Brain microvascular endothelial cell (primary cell): ENCODE results near the gene MPC1L.

Experiments
- DNase-seq: peaks from one replicate; pipeline ENCODE4 v3.0.0-alpha.2; 2020
- H3K27ac ChIP-seq: fragments of 250-450 bp; sonication (Bioruptor Pico); 2 replicates; pipeline ENCODE4 v1.5.1; 2020; ENCODE audit warnings: mild to moderate bottlenecking, moderate library complexity
- H3K27me3 ChIP-seq: fragments of 250-450 bp; sonication (Bioruptor Pico); replicated peaks from 2 replicates; pipeline ENCODE4 v1.5.1; 2020; ENCODE audit warnings: mild to moderate bottlenecking
- H3K36me3 ChIP-seq: fragments of 250-450 bp; sonication (Bioruptor Pico); replicated peaks from 2 replicates; pipeline ENCODE4 v1.5.1; 2020; ENCODE audit warnings: mild to moderate bottlenecking
- H3K4me3 ChIP-seq: 2 replicates; pipeline ENCODE4 v1.5.1; 2011; ENCODE audit warnings: low read depth, mild to moderate bottlenecking, control low read depth, low read length, moderate library complexity
- in situ Hi-C: cut with HindIII; loops from 2 replicates; pipeline ENCODE4 v1.10.0; 2017; ENCODE audit warnings: low sequenced_read_pairs, low pct_ligation_motif_present
- TF ChIP-seq, protein P1 (sequence below): IDR thresholded peaks from 2 replicates; pipeline ENCODE4 v1.5.1; 2011; ENCODE audit warnings: low read depth, mild to moderate bottlenecking, moderate library complexity, low read length, control low read depth, inconsistent platforms; ENCODE audit errors: missing control alignments

The MPC1L gene

DNA sequence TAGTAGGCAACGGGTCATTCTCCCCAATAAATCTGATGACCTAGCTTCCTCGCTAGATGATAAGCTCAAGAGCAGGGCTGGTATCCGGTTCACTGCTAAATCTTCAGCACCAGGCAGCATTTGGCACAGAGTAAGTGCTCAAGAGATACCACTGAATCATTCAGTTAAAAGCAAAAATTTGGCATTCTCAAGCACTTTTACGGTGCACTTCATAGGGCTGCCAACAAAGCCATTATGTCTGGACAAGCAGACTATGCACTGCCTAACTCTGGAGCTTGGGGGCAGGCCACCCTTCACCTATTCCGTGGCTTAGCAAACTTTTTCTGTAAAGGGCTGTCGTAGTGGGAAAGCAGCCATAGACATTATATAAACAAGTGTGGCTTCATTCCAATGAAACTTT, 47.9 kb downstream of the MPC1L start:
- Histone ChIP-seq H3K27me3 (no peaks in the 10 kb centered on the region), H3K27ac (no peak overlapping the region), H3K4me3 (no peak overlapping the region), H3K36me3 (peaks cover 28% of the 10 kb centered on the region)
- TF ChIP-seq, protein P1, sequence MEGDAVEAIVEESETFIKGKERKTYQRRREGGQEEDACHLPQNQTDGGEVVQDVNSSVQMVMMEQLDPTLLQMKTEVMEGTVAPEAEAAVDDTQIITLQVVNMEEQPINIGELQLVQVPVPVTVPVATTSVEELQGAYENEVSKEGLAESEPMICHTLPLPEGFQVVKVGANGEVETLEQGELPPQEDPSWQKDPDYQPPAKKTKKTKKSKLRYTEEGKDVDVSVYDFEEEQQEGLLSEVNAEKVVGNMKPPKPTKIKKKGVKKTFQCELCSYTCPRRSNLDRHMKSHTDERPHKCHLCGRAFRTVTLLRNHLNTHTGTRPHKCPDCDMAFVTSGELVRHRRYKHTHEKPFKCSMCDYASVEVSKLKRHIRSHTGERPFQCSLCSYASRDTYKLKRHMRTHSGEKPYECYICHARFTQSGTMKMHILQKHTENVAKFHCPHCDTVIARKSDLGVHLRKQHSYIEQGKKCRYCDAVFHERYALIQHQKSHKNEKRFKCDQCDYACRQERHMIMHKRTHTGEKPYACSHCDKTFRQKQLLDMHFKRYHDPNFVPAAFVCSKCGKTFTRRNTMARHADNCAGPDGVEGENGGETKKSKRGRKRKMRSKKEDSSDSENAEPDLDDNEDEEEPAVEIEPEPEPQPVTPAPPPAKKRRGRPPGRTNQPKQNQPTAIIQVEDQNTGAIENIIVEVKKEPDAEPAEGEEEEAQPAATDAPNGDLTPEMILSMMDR: no peak
- in situ Hi-C loops: no loop called here
- no peak for DNase-seq
